H1 (cell line): ENCODE results near the gene CLRN1. TPM values are rescaled to one million over a fixed set of nuclear protein-coding genes. Genes with fewer than 3 reads are reported as not detected.

Experiments used
- CBX8 ChIP-seq: fragments of 300-800, 300-1000 bp; sonication (generic); IDR thresholded peaks from 2 replicates; pipeline ENCODE4 v1.7.1; 2016; ENCODE audit warnings: low read depth, low read length, borderline replicate concordance
- EP300 ChIP-seq, 2 experiments: IDR thresholded peaks; 1 replicate in 1 of 2; 2 replicates in 1 of 2; pipeline ENCODE4 v1.6.1; 2011 to 2012; ENCODE audit warnings: low read depth in 2 of 2, low read length in 2 of 2, mild to moderate bottlenecking in 2 of 2, borderline replicate concordance in 1 of 2, inconsistent platforms in 1 of 2, moderate library complexity in 1 of 2
- MAFK ChIP-seq: IDR thresholded peaks from 2 replicates; pipeline ENCODE4 v1.6.1; 2012; ENCODE audit warnings: low read depth, mild to moderate bottlenecking, improper control_type of control experiment, low read length
- PHF8 ChIP-seq: fragments of 200-600 bp; sonication (generic); conservative IDR thresholded peaks from 2 replicates; pipeline ENCODE4 v1.7.1; 2012; ENCODE audit warnings: low read depth, mild to moderate bottlenecking, inconsistent platforms, low read length, moderate library complexity
- POLR2AphosphoS5 ChIP-seq: IDR thresholded peaks from 2 replicates; pipeline ENCODE4 v1.6.1; 2011; ENCODE audit warnings: low read depth, low read length
- SIN3A ChIP-seq, 2 experiments: IDR thresholded peaks in 1 of 2; conservative IDR thresholded peaks in 1 of 2; 2 replicates each; pipeline ENCODE4 v1.6.1; 2011 to 2012; ENCODE audit warnings: low read length in 2 of 2, improper control_type of control experiment in 1 of 2, low read depth in 1 of 2, mild to moderate bottlenecking in 1 of 2
- polyA plus RNA-seq, 7 experiments: library from polyadenylated mRNA; depleted of rRNA in 3 of 7; stranded (reverse) in 5 of 7; unstranded in 2 of 7; fragments of >200 nt in 5 of 7; fragments of 200-250 nt in 2 of 7; gene quantifications; 1 replicate in 5 of 7; 2 replicates in 1 of 7; 4 replicates in 1 of 7; pipeline versions ENCODE4 v1.2.1 to v1.2.3, GENCODE V29; 2011 to 2013; ENCODE audit warnings: missing spikeins in 2 of 7, mixed read lengths in 2 of 7
- total RNA-seq: library from RNA; stranded (reverse); fragmentation: NEBNext Ultra II Directional; extraction: Animal tissue kit (Norgen Biotek cat#: 25700); gene quantifications from 2 replicates; pipeline ENCODE4 v1.2.1, GENCODE V29; 2021

The CLRN1 gene
- total and polyA plus RNA-seq, 2 of the 8 experiments (the other 6 are each of a cell fraction or from before 2014, with no cell fraction given), result 0.20 to 0.35 TPM

GRCh38 chr3:150921209-150921608 lies 51.3 kb downstream of the CLRN1 start (continued):
- TF ChIP-seq CBX8 (no peak), MAFK (no peak), SIN3A (conservative IDR thresholded peaks at IDR 0.05 in 1 of 2, IDR thresholded peaks at IDR 0.05 in 1 of 2; ENCODE audit: low read depth in 1 of 2, low read length in 2 of 2) (no peak), POLR2AphosphoS5 (no peak), EP300 (IDR thresholded peaks at IDR 0.05; ENCODE audit: borderline replicate concordance in 1 of 2, low read depth in 2 of 2, low read length in 2 of 2) (no peak), PHF8 (no peak)
